Neural crest cell (in vitro differentiated cells): Measurements from ENCODE around the gene MYMK. TPM values are rescaled to one million over a fixed set of nuclear protein-coding genes. Genes with fewer than 3 reads are reported as not detected.

Experiments
- DNase-seq: peaks from one replicate; pipeline ENCODE4 v3.0.0; 2021; ENCODE audit warnings: low read depth, mixed read lengths, low spot score
- H3K27ac Mint-ChIP-seq: one replicate; pipeline ENCODE4 v1.8.0; 2021; ENCODE audit warnings: mild to moderate bottlenecking, mixed read lengths; ENCODE audit not compliant: unreplicated experiment
- H3K27me3 Mint-ChIP-seq: 2 replicates; pipeline ENCODE4 v1.8.0; 2021; ENCODE audit warnings: low read depth, mild to moderate bottlenecking, mixed read lengths
- H3K36me3 Mint-ChIP-seq: 2 replicates; pipeline ENCODE4 v1.8.0; 2021; ENCODE audit warnings: low read depth, mild to moderate bottlenecking, mixed read lengths
- H3K4me1 Mint-ChIP-seq: 2 replicates; pipeline ENCODE4 v1.8.0; 2021; ENCODE audit warnings: mixed read lengths
- H3K4me3 Mint-ChIP-seq: one replicate; pipeline ENCODE4 v1.8.0; 2021; ENCODE audit warnings: mild to moderate bottlenecking, mixed read lengths
- H3K9me3 Mint-ChIP-seq: 2 replicates; pipeline ENCODE4 v1.8.0; 2021; ENCODE audit warnings: mixed read lengths
- CTCF ChIP-seq: fragments of 200-600 bp; sonication (generic); conservative IDR thresholded peaks from 2 replicates; pipeline ENCODE4 v1.5.0; 2021; ENCODE audit warnings: antibody characterized with exemption, mild to moderate bottlenecking
- total RNA-seq: library from RNA; stranded (reverse); gene quantifications from 2 replicates; pipeline ENCODE4 v1.2.1, GENCODE V29; 2021

Gene MYMK
- total RNA-seq, 1 donor from 2014 or later = not detected

- H3K27ac Mint-ChIP-seq = no peak overlapping the region
- DNase-seq = no peak
- no peak overlapping the region for H3K4me3 Mint-ChIP-seq
- peaks cover 4% of the 10 kb centered on the region for H3K27me3 Mint-ChIP-seq
- H3K4me1 Mint-ChIP-seq = peaks cover 4% of the 10 kb centered on the region
- peaks cover 14% of the 10 kb centered on the region for H3K9me3 Mint-ChIP-seq
- TF ChIP-seq CTCF = no peak
- no peaks in the 10 kb centered on the region for H3K36me3 Mint-ChIP-seq
Measured at GRCh38 chr9:133499892-133500270, 24.9 kb downstream of the MYMK start.

- Mint-ChIP-seq H3K36me3 (no peaks in the 10 kb centered on the region), H3K27me3 (peaks cover 4% of the 10 kb centered on the region), H3K4me3 (no peak overlapping the region), H3K9me3 (peaks cover 14% of the 10 kb centered on the region), H3K4me1 (peaks cover 4% of the 10 kb centered on the region), H3K27ac (no peak overlapping the region)
- no peak for TF ChIP-seq CTCF
- no peak for DNase-seq
Measured at GRCh38 chr9:133499132-133499891, 25.4 kb downstream of the MYMK start.

GRCh38 chr9:133496861-133497842 lies 27.6 kb downstream of the MYMK start:
- Mint-ChIP-seq H3K27me3 (peaks cover 2% of the 10 kb centered on the region), H3K36me3 (no peaks in the 10 kb centered on the region), H3K27ac (no peak overlapping the region), H3K4me3 (no peak overlapping the region), H3K4me1 (peaks cover 4% of the 10 kb centered on the region), H3K9me3 (peaks cover 8% of the 10 kb centered on the region)
- DNase-seq = no peak
- TF ChIP-seq CTCF = no peak

- Mint-ChIP-seq H3K36me3 (no peaks in the 10 kb centered on the region), H3K27me3 (no peaks in the 10 kb centered on the region), H3K4me1 (peaks cover 4% of the 10 kb centered on the region), H3K27ac (no peak overlapping the region), H3K9me3 (no peaks in the 10 kb centered on the region), H3K4me3 (no peak overlapping the region)
- DNase-seq = no peak
- TF ChIP-seq CTCF = no peak
Measured at GRCh38 chr9:133495327-133496293, 29.1 kb downstream of the MYMK start.
